Vagina (tissue), 2 donors: ENCODE measurements around the gene BCR.

Experiments used
- CTCF ChIP-seq, 3 experiments: fragments of 450-650 bp in 2 of 3; fragments of 200-600 bp in 1 of 3; sonication (generic) in 1 of 3; IDR thresholded peaks; one replicate each; pipeline ENCODE4 v1.5.1; 2017 to 2019; ENCODE audit warnings: antibody characterized with exemption in 3 of 3, mild to moderate bottlenecking in 2 of 3, moderate library complexity in 2 of 3
- POLR2A ChIP-seq, 2 donors: fragments of 450-650 bp; IDR thresholded peaks; one replicate each; pipeline ENCODE4 v1.6.1; 2017; ENCODE audit warnings: antibody characterized with exemption in 2 of 2, mild to moderate bottlenecking in 2 of 2, moderate library complexity in 2 of 2
- POLR2AphosphoS5 ChIP-seq, 2 donors: sonication (generic); formaldehyde crosslinking; IDR thresholded peaks; one replicate each; pipeline ENCODE4 v1.9.0; 2017; ENCODE audit warnings: antibody characterized with exemption in 2 of 2, mild to moderate bottlenecking in 2 of 2, low read depth in 1 of 2; ENCODE audit not compliant: insufficient read depth in 1 of 2

- TF ChIP-seq CTCF (IDR thresholded peaks at IDR 0.05) (no peak), POLR2A (IDR thresholded peaks at IDR 0.05) (no peak), POLR2AphosphoS5 (IDR thresholded peaks at IDR 0.05; ENCODE audit: insufficient read depth in 1 of 2, low read depth in 1 of 2) (peak; percentile 67 to 77)
Observed at GRCh38 chr22:23305922-23306374, 125.6 kb downstream of the BCR start.
